ENCODE results near the gene DUSP18.

The DUSP18 gene

DNA sequence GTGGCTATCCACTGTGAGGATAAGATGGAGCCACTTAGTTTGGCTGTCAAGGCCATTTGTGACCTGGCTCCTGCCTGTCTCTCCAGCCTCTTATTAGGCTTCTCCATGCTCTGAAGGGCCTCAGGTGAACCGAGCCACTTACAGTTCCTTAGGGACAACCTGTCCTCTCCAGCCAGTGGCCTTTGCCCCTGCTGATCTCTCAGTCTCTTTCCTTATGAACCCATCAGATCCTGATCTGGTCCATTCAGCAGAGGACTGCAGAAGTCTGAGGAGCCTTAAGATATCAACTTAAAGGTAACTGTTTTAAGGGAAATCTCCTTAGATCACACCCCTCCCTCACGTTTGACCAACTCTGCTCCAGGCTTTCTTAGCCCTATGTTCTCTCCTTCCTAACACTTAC, 2.4 kb downstream of the DUSP18 start:
- no peak for TF ChIP-seq EZH2phosphoT487 (conservative IDR thresholded peaks at IDR 0.05; ENCODE audit: low read length)
- TF ChIP-seq, protein P1, sequence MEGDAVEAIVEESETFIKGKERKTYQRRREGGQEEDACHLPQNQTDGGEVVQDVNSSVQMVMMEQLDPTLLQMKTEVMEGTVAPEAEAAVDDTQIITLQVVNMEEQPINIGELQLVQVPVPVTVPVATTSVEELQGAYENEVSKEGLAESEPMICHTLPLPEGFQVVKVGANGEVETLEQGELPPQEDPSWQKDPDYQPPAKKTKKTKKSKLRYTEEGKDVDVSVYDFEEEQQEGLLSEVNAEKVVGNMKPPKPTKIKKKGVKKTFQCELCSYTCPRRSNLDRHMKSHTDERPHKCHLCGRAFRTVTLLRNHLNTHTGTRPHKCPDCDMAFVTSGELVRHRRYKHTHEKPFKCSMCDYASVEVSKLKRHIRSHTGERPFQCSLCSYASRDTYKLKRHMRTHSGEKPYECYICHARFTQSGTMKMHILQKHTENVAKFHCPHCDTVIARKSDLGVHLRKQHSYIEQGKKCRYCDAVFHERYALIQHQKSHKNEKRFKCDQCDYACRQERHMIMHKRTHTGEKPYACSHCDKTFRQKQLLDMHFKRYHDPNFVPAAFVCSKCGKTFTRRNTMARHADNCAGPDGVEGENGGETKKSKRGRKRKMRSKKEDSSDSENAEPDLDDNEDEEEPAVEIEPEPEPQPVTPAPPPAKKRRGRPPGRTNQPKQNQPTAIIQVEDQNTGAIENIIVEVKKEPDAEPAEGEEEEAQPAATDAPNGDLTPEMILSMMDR (IDR thresholded peaks at IDR 0.05; ENCODE audit: insufficient read depth, low read length, poor library complexity, severe bottlenecking) = no peak
- no peak overlapping the region for H3K9ac ChIP-seq (ENCODE audit: low read length)

DNA sequence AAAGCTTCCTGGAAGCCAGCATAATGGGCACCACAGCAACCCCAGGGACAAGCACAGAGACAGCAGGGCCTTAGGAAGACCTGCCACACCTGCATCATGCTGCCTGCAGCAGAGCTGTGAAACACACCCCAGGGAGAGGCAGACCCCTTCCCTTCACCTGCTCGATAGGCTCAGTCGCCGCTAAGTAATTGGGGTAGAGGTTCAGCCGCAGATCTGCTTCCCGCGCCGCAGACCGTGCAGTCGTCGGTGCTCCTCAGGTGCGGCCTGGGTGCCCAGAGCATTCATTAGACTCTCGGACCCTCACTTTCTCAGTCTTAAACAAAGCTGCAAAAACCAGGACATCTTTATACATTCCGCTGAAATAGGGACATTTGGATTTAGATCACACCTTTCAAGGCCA, 2.9 kb downstream of the DUSP18 start:
- Histone ChIP-seq H3F3A (ENCODE audit: insufficient read depth) (no peaks in the 10 kb centered on the region), H3K27ac (ENCODE audit: low read depth, low read length) (no peak overlapping the region), H3K9me3 (ENCODE audit: insufficient read depth, low read length) (no peaks in the 10 kb centered on the region), H2AFZ (ENCODE audit: low read depth, low read length, severe bottlenecking) (no peak overlapping the region), H3K4me2 (ENCODE audit: low read depth, low read length, poor library complexity, severe bottlenecking) (no peak overlapping the region), H3K4me3 (ENCODE audit: insufficient read depth, low read length, poor library complexity, severe bottlenecking) (no peak overlapping the region), H3K27me3 (ENCODE audit: low read length) (no peaks in the 10 kb centered on the region), H3K36me3 (ENCODE audit: low read length) (no peaks in the 10 kb centered on the region), H3K79me2 (ENCODE audit: insufficient read depth, low read length) (no peaks in the 10 kb centered on the region), H3K9me2 (replicated peaks; ENCODE audit: insufficient read depth, low read length) (no peaks in the 10 kb centered on the region), H3K9ac (ENCODE audit: low read length) (no peak overlapping the region), H4K20me1 (ENCODE audit: low read depth, low read length) (no peaks in the 10 kb centered on the region)
- no peak for TF ChIP-seq EZH2phosphoT487 (conservative IDR thresholded peaks at IDR 0.05; ENCODE audit: low read length)
- TF ChIP-seq, protein P1 (IDR thresholded peaks at IDR 0.05; ENCODE audit: insufficient read depth, low read length, poor library complexity, severe bottlenecking) = no peak

More for the DNA sequence above, 2.4 kb downstream of the DUSP18 start:
- Histone ChIP-seq H4K20me1 (ENCODE audit: low read depth, low read length) (no peaks in the 10 kb centered on the region), H3K27me3 (ENCODE audit: low read length) (no peaks in the 10 kb centered on the region), H3K79me2 (ENCODE audit: insufficient read depth, low read length) (no peaks in the 10 kb centered on the region), H3K4me3 (ENCODE audit: insufficient read depth, low read length, poor library complexity, severe bottlenecking) (no peak overlapping the region), H3K9me2 (replicated peaks; ENCODE audit: insufficient read depth, low read length) (no peaks in the 10 kb centered on the region), H3K9me3 (ENCODE audit: insufficient read depth, low read length) (no peaks in the 10 kb centered on the region), H3K4me2 (ENCODE audit: low read depth, low read length, poor library complexity, severe bottlenecking) (no peak overlapping the region), H2AFZ (ENCODE audit: low read depth, low read length, severe bottlenecking) (no peak overlapping the region), H3F3A (ENCODE audit: insufficient read depth) (no peaks in the 10 kb centered on the region), H3K27ac (ENCODE audit: low read depth, low read length) (no peak overlapping the region), H3K36me3 (ENCODE audit: low read length) (no peaks in the 10 kb centered on the region)

DNA sequence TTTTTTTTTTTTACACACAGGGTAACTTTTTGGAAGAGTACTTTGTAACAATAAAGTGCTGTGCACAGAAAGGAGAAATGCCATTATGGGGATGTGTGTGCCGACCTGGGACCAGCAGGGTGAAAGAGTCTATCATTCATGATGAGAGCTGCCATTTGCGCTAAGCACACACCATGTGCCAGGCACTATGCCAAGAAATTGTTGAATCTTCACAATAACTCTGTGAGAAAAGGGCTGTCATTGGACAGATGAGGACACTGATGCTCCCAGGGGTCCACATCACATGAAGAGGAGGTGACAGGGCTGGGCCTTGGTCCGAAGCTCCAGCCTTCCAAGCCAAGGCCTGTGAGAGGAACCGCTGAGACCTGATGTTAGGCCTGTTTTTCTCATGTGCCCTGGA, 5.6 kb downstream of the DUSP18 start:
- Histone ChIP-seq H3K4me2 (ENCODE audit: low read depth, low read length, poor library complexity, severe bottlenecking) (no peak overlapping the region), H3K9me2 (replicated peaks; ENCODE audit: insufficient read depth, low read length) (no peaks in the 10 kb centered on the region), H3K79me2 (ENCODE audit: insufficient read depth, low read length) (no peaks in the 10 kb centered on the region), H3F3A (ENCODE audit: insufficient read depth) (no peaks in the 10 kb centered on the region), H3K27ac (ENCODE audit: low read depth, low read length) (no peak overlapping the region), H3K9me3 (ENCODE audit: insufficient read depth, low read length) (no peaks in the 10 kb centered on the region), H3K36me3 (ENCODE audit: low read length) (no peaks in the 10 kb centered on the region), H4K20me1 (ENCODE audit: low read depth, low read length) (no peaks in the 10 kb centered on the region), H2AFZ (ENCODE audit: low read depth, low read length, severe bottlenecking) (no peak overlapping the region), H3K9ac (ENCODE audit: low read length) (no peak overlapping the region), H3K4me3 (ENCODE audit: insufficient read depth, low read length, poor library complexity, severe bottlenecking) (no peak overlapping the region), H3K27me3 (ENCODE audit: low read length) (no peaks in the 10 kb centered on the region)
- TF ChIP-seq EZH2phosphoT487 (conservative IDR thresholded peaks at IDR 0.05; ENCODE audit: low read length) = no peak
- TF ChIP-seq, protein P1 (IDR thresholded peaks at IDR 0.05; ENCODE audit: insufficient read depth, low read length, poor library complexity, severe bottlenecking) = no peak
